DND-41 (cell line): Measurements from ENCODE around the gene EIF3I.

ENCODE experiments used
- EZH2 ChIP-seq: IDR thresholded peaks from 3 replicates; pipeline ENCODE4 v1.6.1; 2012; ENCODE audit warnings: borderline replicate concordance, low read depth, mild to moderate bottlenecking, moderate library complexity, low read length, inconsistent platforms; ENCODE audit not compliant: severe bottlenecking
- TF ChIP-seq, protein P1 (sequence below): IDR thresholded peaks from 2 replicates; pipeline ENCODE4 v1.5.1; 2012; ENCODE audit warnings: borderline replicate concordance, low read length, moderate library complexity, mild to moderate bottlenecking; ENCODE audit not compliant: poor library complexity, severe bottlenecking; ENCODE audit errors: extremely low read depth

DNA sequence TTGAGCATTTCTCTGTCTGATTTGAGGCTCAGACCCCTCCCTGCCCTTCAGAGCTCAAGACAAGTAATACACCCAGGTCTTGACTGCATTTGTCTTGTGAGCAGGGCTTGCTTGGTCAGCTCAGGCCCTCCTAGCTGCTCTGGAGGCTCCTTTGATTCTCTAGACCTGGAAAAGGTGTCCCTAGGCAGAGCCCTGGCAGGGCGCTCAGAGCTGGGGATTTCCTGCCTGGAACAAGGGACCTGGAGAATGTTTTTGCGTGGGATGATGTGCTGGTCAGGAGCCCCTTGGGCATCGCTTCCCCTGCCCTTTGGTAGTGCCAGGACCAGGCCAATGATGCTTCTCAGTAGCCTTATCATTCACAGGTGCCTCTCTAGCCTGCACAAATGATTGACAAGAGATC, 26.7 kb upstream of the EIF3I start:
- TF ChIP-seq, protein P1, sequence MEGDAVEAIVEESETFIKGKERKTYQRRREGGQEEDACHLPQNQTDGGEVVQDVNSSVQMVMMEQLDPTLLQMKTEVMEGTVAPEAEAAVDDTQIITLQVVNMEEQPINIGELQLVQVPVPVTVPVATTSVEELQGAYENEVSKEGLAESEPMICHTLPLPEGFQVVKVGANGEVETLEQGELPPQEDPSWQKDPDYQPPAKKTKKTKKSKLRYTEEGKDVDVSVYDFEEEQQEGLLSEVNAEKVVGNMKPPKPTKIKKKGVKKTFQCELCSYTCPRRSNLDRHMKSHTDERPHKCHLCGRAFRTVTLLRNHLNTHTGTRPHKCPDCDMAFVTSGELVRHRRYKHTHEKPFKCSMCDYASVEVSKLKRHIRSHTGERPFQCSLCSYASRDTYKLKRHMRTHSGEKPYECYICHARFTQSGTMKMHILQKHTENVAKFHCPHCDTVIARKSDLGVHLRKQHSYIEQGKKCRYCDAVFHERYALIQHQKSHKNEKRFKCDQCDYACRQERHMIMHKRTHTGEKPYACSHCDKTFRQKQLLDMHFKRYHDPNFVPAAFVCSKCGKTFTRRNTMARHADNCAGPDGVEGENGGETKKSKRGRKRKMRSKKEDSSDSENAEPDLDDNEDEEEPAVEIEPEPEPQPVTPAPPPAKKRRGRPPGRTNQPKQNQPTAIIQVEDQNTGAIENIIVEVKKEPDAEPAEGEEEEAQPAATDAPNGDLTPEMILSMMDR, result no peak
- TF ChIP-seq EZH2, result no peak
